Measurements from ENCODE around the gene RAB37.

Gene RAB37

DNA sequence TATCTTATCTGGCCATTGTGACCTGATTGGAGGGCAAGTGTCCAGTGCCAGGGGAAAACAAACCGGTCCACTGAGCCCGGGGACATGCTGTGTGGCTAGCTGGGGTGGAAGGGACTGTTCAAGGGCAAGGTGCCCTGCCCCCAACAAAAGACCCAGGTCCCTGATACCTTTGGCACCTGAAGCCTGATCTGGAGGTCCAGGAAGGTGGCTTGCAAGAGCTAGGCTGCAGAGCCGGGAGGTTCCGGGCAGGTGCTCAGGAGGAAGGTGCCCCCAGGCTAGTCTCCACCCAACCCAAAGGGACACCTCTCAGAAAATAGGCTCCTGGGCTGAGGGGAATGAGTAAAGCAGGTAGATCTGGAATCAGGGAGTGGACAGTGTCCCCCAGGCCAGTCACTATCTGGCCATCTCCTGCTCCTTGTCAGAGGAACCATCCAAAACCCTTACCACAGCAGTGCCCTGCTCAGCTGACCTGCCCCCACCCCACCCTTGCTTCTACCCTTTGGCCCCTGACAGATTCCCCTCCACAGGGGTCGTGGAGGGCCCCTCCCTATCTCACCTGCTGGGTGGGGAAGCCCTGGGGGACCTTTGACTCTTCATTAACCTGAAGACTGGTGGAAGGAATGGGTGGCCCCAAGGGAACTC, 32.9 kb downstream of the RAB37 start:
- TF ChIP-seq, protein P1, sequence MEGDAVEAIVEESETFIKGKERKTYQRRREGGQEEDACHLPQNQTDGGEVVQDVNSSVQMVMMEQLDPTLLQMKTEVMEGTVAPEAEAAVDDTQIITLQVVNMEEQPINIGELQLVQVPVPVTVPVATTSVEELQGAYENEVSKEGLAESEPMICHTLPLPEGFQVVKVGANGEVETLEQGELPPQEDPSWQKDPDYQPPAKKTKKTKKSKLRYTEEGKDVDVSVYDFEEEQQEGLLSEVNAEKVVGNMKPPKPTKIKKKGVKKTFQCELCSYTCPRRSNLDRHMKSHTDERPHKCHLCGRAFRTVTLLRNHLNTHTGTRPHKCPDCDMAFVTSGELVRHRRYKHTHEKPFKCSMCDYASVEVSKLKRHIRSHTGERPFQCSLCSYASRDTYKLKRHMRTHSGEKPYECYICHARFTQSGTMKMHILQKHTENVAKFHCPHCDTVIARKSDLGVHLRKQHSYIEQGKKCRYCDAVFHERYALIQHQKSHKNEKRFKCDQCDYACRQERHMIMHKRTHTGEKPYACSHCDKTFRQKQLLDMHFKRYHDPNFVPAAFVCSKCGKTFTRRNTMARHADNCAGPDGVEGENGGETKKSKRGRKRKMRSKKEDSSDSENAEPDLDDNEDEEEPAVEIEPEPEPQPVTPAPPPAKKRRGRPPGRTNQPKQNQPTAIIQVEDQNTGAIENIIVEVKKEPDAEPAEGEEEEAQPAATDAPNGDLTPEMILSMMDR (conservative IDR thresholded peaks at IDR 0.05) = no peak
- no peak for TF ChIP-seq ZFX (IDR thresholded peaks at IDR 0.05)
- H3K27ac ChIP-seq = peak overlapping the region; percentile 66

- H3K27ac ChIP-seq = peak overlapping the region; percentile 66
- TF ChIP-seq ZFX (IDR thresholded peaks at IDR 0.05) = no peak
- TF ChIP-seq, protein P1 (conservative IDR thresholded peaks at IDR 0.05) = peak; percentile 96
Measured at GRCh38 chr17:74770498-74771318, 33.7 kb downstream of the RAB37 start.

DNA sequence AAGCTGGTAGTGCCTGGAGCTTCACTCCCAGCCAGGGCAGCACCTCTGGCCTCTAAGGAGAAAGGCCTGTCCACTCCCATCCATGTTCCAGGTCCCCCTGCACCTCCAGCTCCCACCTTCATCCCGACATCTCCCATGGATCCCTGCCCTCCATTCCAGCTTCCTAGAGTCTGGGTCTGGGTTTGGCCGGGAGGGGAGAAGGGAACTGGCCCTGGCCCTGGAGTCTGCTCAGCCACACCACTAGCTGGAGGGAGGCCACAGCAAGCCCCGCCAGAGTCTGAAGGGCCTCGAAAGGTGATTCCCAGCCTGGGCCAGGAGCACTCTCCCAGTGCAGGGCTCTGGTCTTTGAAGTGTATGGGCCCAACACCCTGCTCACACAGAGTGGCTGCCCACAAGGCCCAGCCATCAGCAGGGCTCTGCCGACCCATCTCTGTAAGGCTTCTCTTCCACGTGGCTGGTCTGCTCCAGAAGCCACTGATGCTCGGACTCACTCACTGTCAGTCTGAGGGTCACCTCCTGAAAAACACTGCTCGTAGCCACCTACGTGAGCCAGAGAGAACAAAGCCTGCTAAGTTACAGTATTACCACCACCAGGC, 34.4 kb downstream of the RAB37 start:
- TF ChIP-seq, protein P1 (conservative IDR thresholded peaks at IDR 0.05) = no peak
- TF ChIP-seq ZFX (IDR thresholded peaks at IDR 0.05) = no peak
- peak overlapping the region; percentile 66 for H3K27ac ChIP-seq

DNA sequence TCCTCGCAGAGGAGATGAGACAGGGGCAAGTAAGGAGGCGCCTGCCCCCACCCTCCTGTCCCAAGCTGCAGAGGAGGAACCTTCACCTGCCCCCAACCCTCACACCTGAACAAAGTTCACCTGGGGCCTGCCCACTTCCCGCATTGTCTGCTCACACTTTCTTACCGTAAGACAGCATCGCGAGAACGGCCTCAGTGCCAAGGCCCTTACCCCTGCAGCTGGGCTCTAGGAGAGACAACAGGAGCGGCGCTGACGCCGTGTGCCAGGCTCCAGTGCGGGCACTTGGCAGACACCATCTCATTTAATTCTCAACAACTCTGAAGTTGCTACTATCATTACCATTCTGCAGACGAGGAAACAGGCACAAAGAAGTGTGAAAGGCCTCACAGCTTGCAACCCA, 35.0 kb downstream of the RAB37 start:
- no peak for TF ChIP-seq ZFX (IDR thresholded peaks at IDR 0.05)
- TF ChIP-seq, protein P1 (conservative IDR thresholded peaks at IDR 0.05) = no peak
- no peak overlapping the region for H3K27ac ChIP-seq

- TF ChIP-seq, protein P1 (conservative IDR thresholded peaks at IDR 0.05) = no peak
- no peak for TF ChIP-seq ZFX (IDR thresholded peaks at IDR 0.05)
- H3K27ac ChIP-seq = no peak overlapping the region
Measured at GRCh38 chr17:74773414-74773813, 36.4 kb downstream of the RAB37 start.

GRCh38 chr17:74773871-74774286, 36.8 kb downstream of the RAB37 start:
- no peak overlapping the region for H3K27ac ChIP-seq
- TF ChIP-seq, protein P1 (conservative IDR thresholded peaks at IDR 0.05) = no peak
- no peak for TF ChIP-seq ZFX (IDR thresholded peaks at IDR 0.05)

Measured in C4-2B (cell line).